GM12872 (cell line): ENCODE data around the gene LRRC31.

ENCODE experiments used
- CTCF ChIP-seq: IDR thresholded peaks from 3 replicates; pipeline ENCODE4 v1.5.1; 2011; ENCODE audit warnings: low read depth, mild to moderate bottlenecking, low read length, moderate library complexity; ENCODE audit not compliant: insufficient read depth

Gene LRRC31

GRCh38 chr3:169846458-169847193 lies 23.1 kb downstream of the LRRC31 start:
- no peak for TF ChIP-seq CTCF

DNA sequence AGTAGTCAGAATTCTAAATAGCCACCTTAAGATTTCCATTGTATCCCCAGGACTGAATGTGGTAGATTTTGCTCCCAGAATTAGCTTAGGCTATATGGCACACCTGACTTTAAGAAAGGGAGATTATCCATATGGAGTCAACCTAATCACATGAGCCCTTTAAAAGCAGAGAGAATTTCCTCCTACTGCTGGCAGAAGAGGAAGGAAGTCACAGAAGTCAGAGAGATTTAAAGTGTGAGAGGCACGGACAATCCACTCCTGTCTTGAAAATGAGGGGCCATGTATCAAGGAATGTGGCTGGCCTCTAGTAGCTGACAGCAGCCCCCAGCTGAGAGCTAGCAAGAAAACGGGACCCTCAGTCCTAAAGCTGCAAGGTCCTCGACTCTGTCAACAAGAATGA lies 26.8 kb downstream of the LRRC31 start:
- TF ChIP-seq CTCF, result no peak

GRCh38 chr3:169841171-169841570 lies 28.6 kb downstream of the LRRC31 start:
- TF ChIP-seq CTCF, result no peak

GRCh38 chr3:169838511-169839030 lies 31.2 kb downstream of the LRRC31 start:
- TF ChIP-seq CTCF, result no peak

DNA sequence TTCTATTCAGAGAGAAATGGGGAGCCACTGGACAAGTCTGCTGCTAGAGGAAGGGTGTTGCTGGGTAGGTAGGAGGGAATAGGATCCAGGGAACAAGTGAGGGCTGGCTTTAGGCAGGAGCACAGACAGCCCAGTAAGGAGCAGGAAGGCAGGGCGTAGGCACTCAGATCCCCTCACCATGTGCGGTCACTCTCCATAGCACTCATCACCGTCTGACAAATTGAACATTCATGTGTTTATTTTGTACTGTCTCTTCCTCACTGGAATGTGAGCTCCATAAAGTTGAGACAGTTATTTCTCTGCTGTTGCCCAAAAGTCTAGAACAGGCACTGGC lies 32.8 kb downstream of the LRRC31 start:
- TF ChIP-seq CTCF, result no peak

GRCh38 chr3:169836078-169836941 lies 33.4 kb downstream of the LRRC31 start:
- TF ChIP-seq CTCF, result no peak

DNA sequence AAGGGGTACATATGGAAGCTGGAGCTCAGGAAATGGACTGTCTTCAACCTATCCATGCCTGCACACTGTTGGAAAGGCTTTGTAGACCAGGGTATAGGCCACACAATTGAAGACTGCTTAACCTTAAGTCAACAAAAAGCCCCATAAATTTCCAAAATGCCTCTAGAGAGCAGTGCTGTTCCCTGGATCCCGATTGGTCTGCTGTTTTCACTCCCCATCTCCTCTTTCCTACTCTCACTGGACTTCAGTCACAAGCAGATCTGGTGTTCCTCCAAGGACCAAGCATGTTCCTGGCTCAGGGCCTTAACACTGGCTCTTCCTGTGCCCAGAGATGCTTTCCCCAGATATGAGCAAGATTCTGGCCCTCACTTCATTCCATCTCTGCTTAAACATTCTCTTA lies 34.2 kb downstream of the LRRC31 start:
- TF ChIP-seq CTCF, result no peak
